Mesendoderm (in vitro differentiated cells): ENCODE data around the gene NADSYN1. TPM values are rescaled to one million over a fixed set of nuclear protein-coding genes. Genes with fewer than 3 reads are reported as not detected.

Experiments used
- DNase-seq: peaks from one replicate; pipeline ENCODE4 v3.0.0; 2013
- H2AK5ac ChIP-seq: 2 replicates; pipeline ENCODE4 v1.6.1; 2013; ENCODE audit warnings: low read length, inconsistent platforms
- H2BK120ac ChIP-seq: 2 replicates; pipeline ENCODE4 v1.6.1; 2013; ENCODE audit warnings: low read depth, mild to moderate bottlenecking, low read length, moderate library complexity, mixed read lengths
- H2BK15ac ChIP-seq: replicated peaks from 2 replicates; pipeline ENCODE4 v1.6.1; 2013; ENCODE audit warnings: low read depth, mild to moderate bottlenecking, moderate library complexity
- H2BK5ac ChIP-seq: 2 replicates; pipeline ENCODE4 v1.6.1; 2013; ENCODE audit warnings: low read length, inconsistent platforms
- H3K18ac ChIP-seq: 2 replicates; pipeline ENCODE4 v1.6.1; 2013; ENCODE audit warnings: mild to moderate bottlenecking, low read length, mixed read lengths
- H3K23ac ChIP-seq: one replicate; pipeline ENCODE4 v1.6.1; 2013; ENCODE audit warnings: low read length
- H3K27ac ChIP-seq: 2 replicates; pipeline ENCODE4 v1.5.1; 2013; ENCODE audit warnings: low read depth, mild to moderate bottlenecking, inconsistent platforms, low read length, moderate library complexity
- H3K27me3 ChIP-seq: 2 replicates; pipeline ENCODE4 v1.6.1; 2013; ENCODE audit warnings: low read length, control low read depth, mild to moderate bottlenecking, inconsistent platforms; ENCODE audit not compliant: insufficient read depth, poor library complexity
- H3K36me3 ChIP-seq: 2 replicates; pipeline ENCODE4 v1.6.1; 2013; ENCODE audit warnings: low read length, inconsistent platforms; ENCODE audit not compliant: control insufficient read depth, insufficient read depth
- H3K4ac ChIP-seq: one replicate; pipeline ENCODE4 v1.6.1; 2013; ENCODE audit warnings: low read depth, mild to moderate bottlenecking, low read length, moderate library complexity
- H3K4me1 ChIP-seq: 2 replicates; pipeline ENCODE4 v1.6.1; 2013; ENCODE audit warnings: low read depth, low read length, inconsistent platforms; ENCODE audit not compliant: control insufficient read depth
- H3K4me2 ChIP-seq: 2 replicates; pipeline ENCODE4 v1.6.1; 2013; ENCODE audit warnings: low read length
- H3K4me3 ChIP-seq: 2 replicates; pipeline ENCODE4 v1.5.1; 2013; ENCODE audit warnings: mild to moderate bottlenecking, low read length
- H3K56ac ChIP-seq: one replicate; pipeline ENCODE4 v1.6.1; 2013; ENCODE audit warnings: low read length
- H3K79me1 ChIP-seq: 2 replicates; pipeline ENCODE4 v1.6.1; 2013; ENCODE audit warnings: low read length, inconsistent platforms
- H3K79me2 ChIP-seq: 2 replicates; pipeline ENCODE4 v1.6.1; 2013; ENCODE audit warnings: mild to moderate bottlenecking, low read length; ENCODE audit not compliant: control insufficient read depth, insufficient read depth
- H3K9ac ChIP-seq: 2 replicates; pipeline ENCODE4 v1.6.1; 2013; ENCODE audit warnings: low read length, inconsistent platforms
- H4K5ac ChIP-seq: one replicate; pipeline ENCODE4 v1.6.1; 2013; ENCODE audit warnings: low read length
- H4K8ac ChIP-seq: one replicate; pipeline ENCODE4 v1.6.1; 2013; ENCODE audit warnings: low read depth, mild to moderate bottlenecking, control low read depth, low read length, moderate library complexity
- WGBS: extraction: QIAGEN DNeasy Blood & Tissue Kit; methylation state at CpG from one replicate; pipeline ENCODE4 v1.1.7; 2013; ENCODE audit warnings: low lambda C conversion rate, missing lambda C conversion rate; ENCODE audit not compliant: insufficient coverage; ENCODE audit errors: extremely low coverage; 5-methylcytosine and 5-hydroxymethylcytosine counted together
- small RNA-seq: library from polyadenylated mRNA; stranded (forward); fragments of <200 nt; extraction: miRNeasy Mini kit (QIAGEN cat#:217004); gene quantifications from one replicate; pipeline ENCODE3, GENCODE V24; 2013; ENCODE audit not compliant: insufficient read depth

The NADSYN1 gene

DNA sequence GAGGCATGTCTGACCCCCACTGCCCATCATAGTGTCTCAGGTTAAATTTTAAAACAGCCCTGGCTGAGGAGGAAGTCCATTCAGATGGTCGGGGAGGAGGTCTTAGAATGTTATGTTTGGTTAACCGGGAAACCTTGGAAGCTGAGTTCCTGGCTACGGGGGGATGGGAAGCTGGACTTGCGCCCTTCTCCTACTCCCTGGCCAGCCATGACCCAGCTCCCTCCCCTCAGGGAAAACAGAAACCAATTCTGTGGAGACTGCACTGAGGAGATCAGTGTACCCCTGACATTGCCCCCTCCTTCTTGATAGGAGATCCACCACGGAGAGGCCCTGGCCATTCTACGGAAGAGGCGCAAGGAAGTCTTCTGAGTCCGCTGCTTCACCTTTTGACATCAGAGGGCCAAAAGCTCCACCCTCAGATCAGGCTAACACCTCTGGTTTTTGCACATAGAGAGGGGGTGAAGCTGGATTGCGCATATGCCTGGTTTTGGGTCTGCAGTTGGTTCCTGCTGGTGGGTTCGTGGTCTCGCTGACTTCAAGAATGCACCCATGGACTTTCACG lies 92.5 kb downstream of the NADSYN1 start:
- no peak overlapping the region for H2BK5ac ChIP-seq
- H3K4me1 ChIP-seq: peaks cover 1% of the 10 kb centered on the region
- WGBS: no CpG with 5 or more reads among the region's 12 CpGs
- no peaks in the 10 kb centered on the region for H3K79me2 ChIP-seq
- no peaks in the 10 kb centered on the region for H3K27me3 ChIP-seq
- H3K4ac ChIP-seq: no peak overlapping the region
- H3K23ac ChIP-seq: no peak overlapping the region
- no peak overlapping the region for H3K4me2 ChIP-seq
- no peak overlapping the region for H3K18ac ChIP-seq
- no peak overlapping the region for H2AK5ac ChIP-seq
- H3K36me3 ChIP-seq: no peaks in the 10 kb centered on the region
- DNase-seq: no peak
- no peak overlapping the region for H3K27ac ChIP-seq
- H2BK120ac ChIP-seq: no peak overlapping the region
- H4K5ac ChIP-seq: no peak overlapping the region
- H2BK15ac ChIP-seq: no peak overlapping the region
- H3K56ac ChIP-seq: no peak overlapping the region
- H4K8ac ChIP-seq: no peak overlapping the region
- no peak overlapping the region for H3K9ac ChIP-seq
- H3K79me1 ChIP-seq: no peaks in the 10 kb centered on the region
- no peak overlapping the region for H3K4me3 ChIP-seq

DNA sequence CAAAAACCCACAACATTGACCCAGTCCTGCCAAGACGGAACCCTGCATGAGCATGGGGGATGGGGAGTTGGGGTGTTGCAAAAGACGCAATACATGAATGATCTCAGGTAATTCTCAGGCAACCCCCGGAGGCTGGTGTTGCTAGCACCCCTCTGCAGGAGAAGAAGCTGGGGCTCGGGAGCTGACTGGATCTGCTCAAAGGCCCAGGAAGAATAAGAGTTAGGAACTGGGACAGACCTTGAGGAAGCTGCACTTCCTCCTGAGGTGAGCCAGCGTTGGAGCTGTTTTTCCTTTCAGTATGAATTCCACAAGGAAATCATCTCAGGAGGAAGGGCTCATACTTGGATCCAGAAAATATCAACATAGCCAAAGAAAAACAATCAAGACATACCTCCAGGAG lies 95.1 kb downstream of the NADSYN1 start, which contains the start of gene KRTAP5-9:
Gene KRTAP5-9 (plus strand): TSS at position 301 of the 400 bp plus-strand sequence. CDS start 238 bp downstream, outside the sequence.
- no peak within 1 kb of the TSS for H3K4me3 ChIP-seq

DNA sequence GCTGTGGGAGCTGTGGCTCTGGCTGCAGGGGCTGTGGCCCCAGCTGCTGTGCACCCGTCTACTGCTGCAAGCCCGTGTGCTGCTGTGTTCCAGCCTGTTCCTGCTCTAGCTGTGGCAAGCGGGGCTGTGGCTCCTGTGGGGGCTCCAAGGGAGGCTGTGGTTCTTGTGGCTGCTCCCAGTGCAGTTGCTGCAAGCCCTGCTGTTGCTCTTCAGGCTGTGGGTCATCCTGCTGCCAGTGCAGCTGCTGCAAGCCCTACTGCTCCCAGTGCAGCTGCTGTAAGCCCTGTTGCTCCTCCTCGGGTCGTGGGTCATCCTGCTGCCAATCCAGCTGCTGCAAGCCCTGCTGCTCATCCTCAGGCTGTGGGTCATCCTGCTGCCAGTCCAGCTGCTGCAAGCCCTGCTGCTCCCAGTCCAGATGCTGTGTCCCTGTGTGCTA lies 95.7 kb downstream of the NADSYN1 start:
- H4K5ac ChIP-seq: no peak overlapping the region
- no peak overlapping the region for H2BK15ac ChIP-seq
- no peak for DNase-seq
- no peak overlapping the region for H3K18ac ChIP-seq
- H2AK5ac ChIP-seq: no peak overlapping the region
- H3K4me2 ChIP-seq: no peak overlapping the region
- no peaks in the 10 kb centered on the region for H3K27me3 ChIP-seq
- H4K8ac ChIP-seq: no peak overlapping the region
- H2BK120ac ChIP-seq: no peak overlapping the region
- no peak overlapping the region for H3K9ac ChIP-seq
- no peak overlapping the region for H3K23ac ChIP-seq
- H3K4me1 ChIP-seq: peaks cover 1% of the 10 kb centered on the region
- H3K79me1 ChIP-seq: no peaks in the 10 kb centered on the region
- WGBS: no CpG with 5 or more reads among the region's 5 CpGs
- no peak overlapping the region for H2BK5ac ChIP-seq
- H3K27ac ChIP-seq: no peak overlapping the region
- no peak overlapping the region for H3K4ac ChIP-seq
- H3K56ac ChIP-seq: no peak overlapping the region
- H3K4me3 ChIP-seq: no peak overlapping the region
- H3K36me3 ChIP-seq: no peaks in the 10 kb centered on the region
- no peaks in the 10 kb centered on the region for H3K79me2 ChIP-seq

More for the DNA sequence above, 95.1 kb downstream of the NADSYN1 start, which contains the start of gene KRTAP5-9:
- Histone ChIP-seq H3K79me1 (no peaks in the 10 kb centered on the region), H3K4me1 (peaks cover 1% of the 10 kb centered on the region), H2BK5ac (no peak within 1 kb of the TSS), H3K4me2 (no peak within 1 kb of the TSS), H3K9ac (no peak within 1 kb of the TSS), H2BK120ac (no peak within 1 kb of the TSS), H4K8ac (no peak within 1 kb of the TSS), H2BK15ac (no peak within 1 kb of the TSS), H3K27ac (no peak within 1 kb of the TSS), H3K27me3 (no peaks in the 10 kb centered on the region), H3K18ac (no peak within 1 kb of the TSS), H3K36me3 (no peaks in the 10 kb centered on the region), H4K5ac (no peak within 1 kb of the TSS), H2AK5ac (no peak within 1 kb of the TSS), H3K4ac (no peak within 1 kb of the TSS), H3K23ac (no peak within 1 kb of the TSS), H3K56ac (no peak within 1 kb of the TSS), H3K79me2 (no peaks in the 10 kb centered on the region)
- DNase-seq: no peak
- WGBS: no CpG with 5 or more reads among the region's 5 CpGs

Small RNA genes within 50 kb of the gene (small RNA-seq; reads per million reads assigned to genes)
- not detected for gene MIR6754
